NCI-H460 (cell line): ENCODE data around the gene GRIFIN. TPM values are rescaled to one million over a fixed set of nuclear protein-coding genes. Genes with fewer than 3 reads are reported as not detected.
A peak's percentile ranks its signal among the peaks of the same experiment; 100 is the strongest.

Experiments
- DNase-seq: peaks from one replicate; pipeline ENCODE4 v3.0.0-alpha.2; 2016; ENCODE audit warnings: low read depth; ENCODE audit errors: extremely low read depth
- polyA plus RNA-seq: library from polyadenylated mRNA; depleted of rRNA; stranded (reverse); fragments of >200 nt; gene quantifications from 2 replicates; pipeline ENCODE4 v1.2.3, GENCODE V29; 2014; cell fraction: nucleus; rRNA removed
- total RNA-seq: library from RNA; depleted of rRNA; stranded (reverse); fragments of >200 nt; shearing (Covaris generic); gene quantifications from 2 replicates; pipeline ENCODE4 v1.2.3, GENCODE V29; 2014; rRNA removed

The GRIFIN gene, protein sequence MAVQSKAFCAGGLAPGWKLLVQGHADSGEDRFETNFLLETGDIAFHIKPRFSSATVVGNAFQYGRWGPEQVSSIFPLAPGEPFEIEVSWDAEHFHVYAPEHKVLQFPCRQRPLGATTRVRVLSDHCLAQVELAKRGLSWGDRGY
- total RNA-seq, result not detected in 2 replicates
- not detected in 2 replicates for polyA plus RNA-seq

DNA sequence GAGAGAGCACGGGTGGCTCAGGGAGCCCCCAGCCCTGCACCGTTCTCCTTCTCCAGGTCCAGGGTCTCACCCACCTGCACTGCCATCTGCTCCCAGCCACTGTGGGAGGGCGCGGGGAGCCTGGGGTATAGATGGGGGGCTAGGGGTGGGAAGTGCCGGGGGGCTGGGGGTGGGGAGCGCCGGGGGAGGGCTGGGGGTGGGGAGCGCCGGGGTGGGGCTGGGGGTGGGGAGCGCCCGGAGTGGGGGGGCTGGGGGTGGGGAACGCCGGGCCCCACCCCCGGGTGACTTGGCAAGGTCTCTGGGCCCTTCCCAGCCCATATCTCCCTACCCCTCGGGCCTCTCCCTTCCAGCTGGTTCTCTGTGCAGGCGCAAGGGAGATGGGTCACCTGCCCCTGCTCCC is at the start of gene GRIFIN:
GRIFIN (minus strand) TSS at position 101 of the 400 bp plus-strand sequence; CDS start at position 86, 15 bp downstream.
- DNase-seq, result no peak

- no peak for DNase-seq
Measured at GRCh38 chr7:2524808-2525657, 48.8 kb upstream of the GRIFIN start.

GRCh38 chr7:2523941-2524807 is 48.0 kb upstream of the GRIFIN start:
- DNase-seq, result no peak

DNA sequence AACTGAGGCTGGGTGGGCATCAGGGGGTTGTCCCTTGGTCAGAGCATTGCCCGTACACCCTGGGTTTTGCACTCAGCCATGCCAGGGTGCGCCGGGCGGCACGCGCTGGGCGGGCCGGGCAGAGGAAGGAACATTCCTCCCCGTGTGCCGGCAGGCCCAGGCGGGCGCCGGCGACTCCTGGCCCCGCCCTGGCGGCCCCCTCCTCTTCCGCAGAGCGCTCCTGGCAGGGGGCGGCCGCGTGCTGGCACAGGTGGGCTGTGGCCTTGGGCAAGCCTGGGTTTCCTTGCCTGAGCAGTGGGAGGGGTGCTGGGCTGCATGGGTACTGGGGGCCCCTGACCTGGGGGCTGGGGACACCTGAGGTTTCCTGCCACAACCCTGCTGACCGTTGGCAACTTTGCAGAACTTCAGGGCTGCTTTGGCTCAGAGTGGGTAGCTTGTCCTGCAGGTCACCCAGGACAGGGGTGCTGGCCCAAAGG is 47.3 kb upstream of the GRIFIN start:
- no peak for DNase-seq

DNA sequence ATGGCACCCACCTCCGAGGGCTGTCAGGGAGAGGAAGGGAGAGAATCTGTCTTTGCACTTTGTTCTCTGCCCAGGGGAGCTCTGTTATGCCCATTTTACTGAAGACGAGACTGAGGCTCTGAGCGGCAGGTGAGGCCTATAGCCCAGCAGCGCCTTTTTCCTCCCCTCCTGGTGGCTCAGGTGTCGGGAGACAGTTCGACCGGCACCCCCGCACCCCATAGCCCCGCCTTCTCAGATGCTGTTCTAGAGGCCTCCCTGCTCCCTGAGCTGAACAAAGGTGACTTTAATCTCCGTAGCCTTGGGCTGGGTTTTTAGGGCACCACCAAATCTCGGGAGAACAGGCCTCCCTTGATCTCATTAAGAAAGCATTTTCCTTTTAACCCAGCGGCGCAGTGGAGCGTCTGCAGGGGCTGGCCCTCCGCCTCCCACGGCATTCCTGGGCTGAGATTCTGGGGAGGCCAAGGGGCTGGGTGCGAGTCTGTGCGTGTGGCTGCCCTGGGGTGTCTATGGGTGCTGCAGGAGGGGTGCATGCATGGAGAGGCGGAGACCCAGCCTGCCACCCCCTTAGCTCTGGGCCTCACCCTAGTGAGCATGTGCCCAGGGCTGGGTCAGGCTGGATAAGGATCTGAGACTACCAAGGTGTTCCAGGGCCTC is 46.7 kb upstream of the GRIFIN start:
- DNase-seq, result no peak

- DNase-seq, result no peak
Measured at GRCh38 chr7:2521952-2522591, 45.9 kb upstream of the GRIFIN start.

GRCh38 chr7:2521341-2521745 is 45.1 kb upstream of the GRIFIN start:
- DNase-seq, result no peak

- no peak for DNase-seq
Measured at GRCh38 chr7:2520761-2521290, 44.6 kb upstream of the GRIFIN start.

- DNase-seq, result no peak
Measured at GRCh38 chr7:2520131-2520760, 44.0 kb upstream of the GRIFIN start.

DNA sequence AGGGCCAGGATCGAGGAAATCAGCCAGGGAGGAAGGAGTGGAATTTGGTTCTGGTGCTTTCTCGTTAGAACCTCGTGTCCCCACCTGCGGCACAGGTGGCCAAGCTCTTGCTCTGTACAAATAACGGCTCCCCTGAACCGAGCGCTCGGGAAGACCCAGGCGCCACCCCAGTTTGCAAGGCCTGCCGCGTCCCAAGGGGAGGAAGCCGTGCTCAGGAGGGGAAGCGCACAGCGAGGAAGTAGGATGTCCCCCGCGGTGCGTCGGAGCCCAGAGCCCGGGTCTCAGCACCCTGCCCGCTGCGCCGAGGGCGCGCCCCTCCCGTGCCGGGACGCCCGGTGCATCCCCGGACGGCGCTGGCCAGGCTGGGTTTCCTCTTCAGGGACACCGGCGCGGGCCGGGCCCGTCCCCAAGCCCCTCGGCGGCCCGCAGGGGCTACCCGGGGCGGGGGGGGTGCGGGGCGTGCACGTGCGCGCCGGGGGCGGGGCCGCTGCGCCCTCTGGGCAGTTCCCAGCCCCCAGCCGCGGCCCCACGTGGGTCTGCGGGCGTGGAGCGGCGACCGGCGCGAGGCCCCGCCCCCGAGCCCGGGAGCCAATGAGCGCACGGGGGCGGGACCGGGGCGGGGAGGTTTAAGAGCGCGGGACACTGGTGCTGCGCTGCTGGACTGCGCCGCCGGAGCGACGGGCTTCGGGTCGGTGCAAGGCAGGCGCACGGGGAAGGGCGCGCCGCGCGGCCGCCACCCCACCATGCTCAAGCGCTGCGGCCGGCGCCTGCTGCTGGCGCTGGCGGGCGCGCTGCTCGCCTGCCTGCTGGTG is 43.1 kb upstream of the GRIFIN start, which contains the start of gene LFNG:
LFNG (plus strand) TSS at position 656 of the 812 bp plus-strand sequence; CDS start at position 744, 88 bp downstream.
- peak; percentile 82 for DNase-seq

GRCh38 chr7:2518737-2519118 is 42.5 kb upstream of the GRIFIN start:
- DNase-seq, result no peak

GRCh38 chr7:2517678-2518507 is 41.7 kb upstream of the GRIFIN start:
- no peak for DNase-seq

DNA sequence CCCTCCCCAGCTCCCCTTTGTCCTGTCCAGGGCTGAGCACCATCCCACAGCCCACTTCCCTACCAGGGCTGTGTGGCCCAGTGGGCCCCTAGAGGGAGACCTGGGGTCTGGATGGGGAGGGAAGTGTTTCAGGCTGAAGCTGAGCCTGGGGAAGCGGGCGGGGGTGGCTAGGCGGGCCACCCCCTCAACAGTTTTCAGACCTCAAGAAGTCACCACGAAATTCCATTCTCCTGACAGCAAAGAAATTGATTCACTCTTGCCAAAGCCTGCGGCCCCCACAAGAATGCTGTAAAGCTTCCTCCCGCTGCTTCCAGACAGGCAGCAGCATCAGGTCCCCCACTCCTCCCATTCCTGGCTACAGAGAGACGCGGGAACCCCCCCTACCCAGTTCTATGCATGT is 40.8 kb upstream of the GRIFIN start:
- DNase-seq, result no peak

DNA sequence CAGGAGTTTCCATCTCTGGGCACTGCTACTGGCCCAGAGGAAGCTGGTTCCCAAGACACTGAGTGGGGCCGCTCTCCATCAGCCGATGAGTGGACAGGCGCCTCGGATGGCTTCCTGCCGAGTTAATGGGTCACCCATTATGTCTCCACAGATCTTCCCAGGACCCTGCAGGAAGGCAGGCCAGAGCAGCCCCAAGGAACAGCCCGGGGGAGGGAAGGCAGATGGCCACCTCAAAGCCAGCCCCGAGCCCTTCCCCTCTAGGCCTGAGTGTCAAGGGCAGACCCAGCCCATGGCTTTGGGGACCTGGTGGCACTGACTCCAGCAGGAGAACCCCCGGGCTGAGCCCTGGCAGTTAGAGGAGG is 40.0 kb upstream of the GRIFIN start:
- no peak for DNase-seq

DNA sequence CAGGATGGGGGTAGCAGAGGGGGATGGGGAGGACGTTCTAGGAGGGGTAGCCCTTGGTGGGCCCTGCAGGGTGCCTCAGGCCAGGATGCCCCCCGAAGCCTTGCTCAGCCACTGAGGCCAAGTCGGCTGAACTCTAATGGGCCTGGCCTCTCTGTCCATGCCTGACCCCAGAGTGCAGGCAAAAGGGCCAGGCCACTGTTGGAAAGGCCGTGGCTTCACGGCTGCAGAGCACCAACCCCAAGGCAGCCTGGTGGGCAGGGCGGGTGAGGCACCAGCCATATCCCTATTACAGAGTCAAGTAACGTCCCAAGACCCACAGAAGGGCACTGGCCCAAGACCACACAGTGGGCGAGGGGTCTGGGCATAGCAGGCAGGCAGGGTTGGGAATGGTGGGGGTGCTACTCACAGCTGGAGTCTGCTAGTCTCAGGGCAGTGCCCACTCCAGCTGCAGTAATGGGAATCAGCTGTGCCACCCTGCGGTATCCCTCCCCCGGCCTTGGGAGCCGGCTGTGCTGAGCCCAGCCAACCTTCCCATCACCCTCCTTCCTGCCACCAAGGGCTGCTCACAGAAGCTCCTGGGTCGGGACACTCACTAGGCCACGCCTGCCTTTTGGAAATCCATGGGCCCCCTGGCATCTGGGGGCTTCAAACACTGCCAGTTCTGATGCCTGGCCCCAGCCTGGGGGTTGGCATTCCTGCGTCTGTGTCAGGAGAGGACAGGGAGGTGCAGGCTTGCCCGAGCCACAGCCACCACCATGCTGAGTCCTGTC is 39.4 kb upstream of the GRIFIN start:
- DNase-seq, result no peak

DNA sequence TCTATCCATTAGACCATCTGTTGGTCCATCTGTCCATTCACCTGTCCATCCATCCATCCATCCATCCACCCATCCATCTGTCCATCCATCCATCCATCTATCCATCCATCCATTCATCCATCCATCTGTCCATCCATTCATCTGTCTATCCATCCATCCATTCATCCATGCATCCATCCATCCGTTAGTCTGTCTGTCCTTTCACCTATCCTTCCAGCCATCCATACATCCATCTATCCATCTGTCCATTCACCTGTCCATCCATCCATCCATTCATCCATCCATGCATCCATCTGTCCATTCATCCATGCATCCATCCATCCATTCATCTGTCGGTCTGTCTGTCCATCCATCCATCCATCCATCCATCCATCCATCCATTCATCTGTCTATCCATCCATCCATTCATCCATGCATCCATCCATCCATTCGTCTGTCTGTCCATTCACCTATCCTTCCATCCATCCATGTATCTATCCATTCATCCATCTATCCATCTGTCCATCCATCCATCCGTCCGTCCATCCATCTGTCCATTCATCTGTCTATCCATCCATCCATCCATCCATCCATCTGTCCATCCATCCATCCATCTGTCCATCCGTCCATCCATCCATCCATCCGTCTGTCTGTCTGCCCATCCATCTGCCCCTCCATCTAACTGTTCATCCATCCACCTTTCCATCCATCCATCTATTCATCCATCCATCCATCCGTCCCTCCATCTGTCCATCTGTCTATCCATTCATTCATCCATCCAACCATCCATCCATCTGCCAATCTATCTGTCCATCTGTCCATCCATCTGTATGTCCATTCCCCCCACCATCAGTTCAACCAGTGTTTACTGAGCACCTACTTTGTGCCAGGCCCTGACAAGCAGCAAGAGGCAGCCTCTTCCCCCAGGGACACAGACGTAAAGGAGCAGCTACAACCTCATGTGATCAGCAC is 38.5 kb upstream of the GRIFIN start:
- DNase-seq, result no peak
